Globus pallidus (tissue), 1 donor: ENCODE results near the gene HOXC10.

Source experiments
- DNase-seq: peaks from one replicate; pipeline ENCODE4 v3.0.0-alpha.2; 2015; ENCODE audit warnings: low spot score

HOXC10 gene

GRCh38 chr12:53977596-53978445 is 7.1 kb upstream of the HOXC10 start:
- DNase-seq: no peak

GRCh38 chr12:53978477-53979356 is 6.2 kb upstream of the HOXC10 start:
- no peak for DNase-seq

- no peak for DNase-seq
Observed at GRCh38 chr12:53980104-53980801, 4.7 kb upstream of the HOXC10 start.

GRCh38 chr12:53980802-53981496 is 4.0 kb upstream of the HOXC10 start:
- no peak for DNase-seq

- DNase-seq: no peak
Observed at GRCh38 chr12:53981634-53982565, 3.0 kb upstream of the HOXC10 start.

- DNase-seq: no peak
Observed at GRCh38 chr12:53982648-53983567, 2.0 kb upstream of the HOXC10 start.

- DNase-seq: no peak
Observed at GRCh38 chr12:53983568-53983949, 1.4 kb upstream of the HOXC10 start.

- DNase-seq: no peak
Observed at GRCh38 chr12:53983950-53984572, 885 bp upstream of the HOXC10 start.

GRCh38 chr12:53985692-53985993 is 697 bp downstream of the HOXC10 start:
- DNase-seq: no peak

GRCh38 chr12:53985994-53986685 is 1.2 kb downstream of the HOXC10 start:
- DNase-seq: no peak

GRCh38 chr12:53986686-53987483 is 1.9 kb downstream of the HOXC10 start:
- DNase-seq: no peak

GRCh38 chr12:53987787-53988230 is 2.9 kb downstream of the HOXC10 start:
- DNase-seq: no peak

GRCh38 chr12:53988541-53989226 is 3.7 kb downstream of the HOXC10 start:
- DNase-seq: no peak

GRCh38 chr12:53989227-53990113 is 4.5 kb downstream of the HOXC10 start:
- peak; percentile 35 for DNase-seq

- DNase-seq: no peak
Observed at GRCh38 chr12:53990311-53991076, 5.5 kb downstream of the HOXC10 start.
